ENCODE measurements around the gene C8G.

- TF ChIP-seq CTCF (IDR thresholded peaks at IDR 0.05) (no peak), POLR2A (IDR thresholded peaks at IDR 0.05) (no peak)
Measured at GRCh38 chr9:136926154-136926704, 18.8 kb upstream of the C8G start.

All from right lobe of liver (tissue), 4 donors.